ENCODE results near the gene CARD11.
"Not testable (repeated sequence)": the region's sequence is repeated elsewhere in the genome, so short reads cannot be mapped to it uniquely, and the experiment has no call there.

CARD11 gene

DNA sequence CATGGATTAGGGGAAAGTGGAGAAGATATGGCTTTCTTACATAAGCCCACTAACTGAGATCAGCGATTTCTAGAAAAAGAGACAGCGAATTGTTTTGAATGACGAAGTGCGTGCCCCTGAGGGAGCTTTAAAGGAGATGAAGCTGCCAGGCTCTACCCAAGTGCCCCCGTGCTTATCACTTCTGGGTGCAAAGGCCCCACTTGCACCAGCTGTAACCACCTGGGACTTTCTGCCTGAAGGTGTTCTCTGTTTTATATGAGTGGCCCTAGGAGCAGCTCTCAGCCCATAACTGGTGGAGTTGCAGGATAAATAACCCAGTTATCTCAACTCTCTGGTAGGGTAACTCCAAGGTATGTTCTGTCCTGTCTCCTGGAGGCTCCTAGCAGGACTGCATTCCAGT lies 20.4 kb upstream of the CARD11 start:
- DNase-seq (ENCODE audit: low read depth), result no peak

DNA sequence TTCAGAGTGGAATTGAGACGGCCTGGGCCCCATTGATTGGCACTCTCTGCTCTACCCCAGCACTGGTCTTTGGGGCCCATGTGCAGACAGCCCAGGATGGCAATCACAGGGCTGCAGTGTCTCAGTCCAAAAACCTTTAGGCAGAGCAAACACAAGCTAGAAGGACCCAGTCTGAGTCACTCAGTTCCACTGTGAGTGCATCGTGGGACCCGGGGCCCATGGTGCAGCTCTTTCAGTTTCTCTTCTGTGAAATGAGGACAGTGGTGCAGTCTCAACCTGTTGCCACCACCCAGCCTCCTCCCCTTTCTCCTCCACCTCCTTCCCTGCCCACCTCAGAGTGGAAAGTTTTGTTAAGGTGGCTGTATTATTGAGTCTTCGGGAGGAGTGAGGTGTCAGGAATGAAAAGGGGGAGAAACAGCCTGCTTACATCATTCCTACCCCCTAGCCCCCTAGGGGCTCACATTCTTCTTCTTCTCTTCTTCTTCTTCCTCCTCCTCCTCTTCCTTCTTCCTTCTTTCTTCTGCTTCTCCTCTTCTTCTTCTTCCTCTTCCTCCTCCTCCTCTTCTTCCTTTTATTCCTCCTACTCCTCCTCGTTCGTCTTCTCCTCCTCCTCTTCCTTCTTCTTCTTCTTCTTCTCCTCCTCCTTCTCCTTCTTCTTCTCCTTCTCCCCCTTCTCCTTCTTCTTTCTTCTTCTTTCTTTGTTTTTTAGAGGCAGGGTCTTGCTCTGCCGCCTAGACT lies 19.5 kb upstream of the CARD11 start:
- peak; percentile 69 for DNase-seq (ENCODE audit: low read depth)

DNA sequence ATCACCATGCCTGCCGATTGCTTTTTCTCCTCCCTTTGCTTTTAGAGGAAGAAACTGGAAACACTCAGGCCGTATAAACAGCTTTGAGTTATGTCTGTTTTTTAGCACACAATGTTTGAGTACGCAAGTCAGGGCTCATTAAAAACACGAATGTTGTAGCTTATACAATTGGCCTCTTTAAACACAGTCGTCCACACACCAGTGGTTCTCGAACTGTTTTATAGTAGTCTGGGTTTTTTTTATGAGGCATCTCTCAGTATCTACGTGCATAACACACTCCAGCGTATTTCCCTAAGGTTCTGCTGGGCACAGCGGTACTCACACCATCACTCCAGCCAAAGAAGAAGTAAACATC lies 13.4 kb upstream of the CARD11 start:
- DNase-seq (ENCODE audit: low read depth), result no peak

DNA sequence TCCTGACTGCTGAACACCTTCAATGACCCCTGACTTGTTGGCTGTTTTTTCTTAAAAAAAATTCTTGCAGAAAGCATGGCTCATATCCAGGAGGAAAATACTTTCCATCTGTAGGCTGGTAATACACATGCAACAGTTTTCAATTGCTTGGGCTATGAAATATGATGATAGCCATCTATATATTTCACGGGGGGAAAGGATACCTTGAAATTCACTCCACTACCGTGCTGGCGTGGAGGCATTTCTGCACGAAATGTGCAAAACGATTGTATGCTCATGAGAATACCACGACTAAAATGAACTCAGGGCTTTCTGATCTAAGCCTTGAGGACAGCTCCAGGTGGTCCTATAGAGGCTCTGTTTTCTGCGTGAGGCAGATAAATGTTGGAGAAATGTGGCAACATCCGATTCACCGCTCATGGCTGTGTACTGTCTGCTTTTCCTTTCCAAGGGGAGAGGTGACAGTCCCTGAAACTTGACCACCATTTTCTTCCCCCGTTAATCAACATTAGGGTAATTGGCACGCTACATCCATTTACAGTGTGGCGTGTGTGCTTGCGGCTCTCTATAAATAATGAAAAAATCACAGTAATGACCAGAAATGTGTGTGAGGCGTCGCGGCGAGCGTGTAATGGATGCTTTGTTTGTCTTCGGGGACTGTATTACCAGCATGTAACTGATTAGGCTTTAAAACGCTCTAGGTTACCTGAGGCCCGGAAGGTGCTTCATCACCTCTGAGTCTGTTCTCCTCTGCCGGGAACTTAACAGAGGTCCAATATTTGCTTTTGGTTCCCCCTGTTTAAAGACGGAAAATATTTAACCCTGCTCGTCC lies 12.8 kb upstream of the CARD11 start:
- DNase-seq (ENCODE audit: low read depth), result no peak

DNA sequence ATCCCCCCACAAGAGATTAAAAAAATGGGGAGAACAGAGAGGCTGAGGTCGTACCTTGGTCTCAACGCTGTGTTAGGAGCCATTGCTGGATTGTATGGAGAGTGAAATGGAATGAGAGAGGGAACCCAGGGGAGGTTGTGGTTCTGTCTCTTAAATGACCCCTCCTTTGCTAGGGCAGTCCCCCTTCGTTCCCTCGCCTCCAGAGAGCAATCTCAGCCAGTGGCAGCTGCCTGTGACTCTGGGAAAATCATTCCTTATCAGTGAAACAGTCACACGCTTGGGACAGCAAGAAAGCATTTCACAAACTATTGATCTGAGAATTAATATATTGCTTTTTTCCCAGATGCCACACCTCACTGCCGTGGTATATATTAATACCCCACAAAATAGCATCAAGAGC lies 12.0 kb upstream of the CARD11 start:
- no peak for DNase-seq (ENCODE audit: low read depth)

DNA sequence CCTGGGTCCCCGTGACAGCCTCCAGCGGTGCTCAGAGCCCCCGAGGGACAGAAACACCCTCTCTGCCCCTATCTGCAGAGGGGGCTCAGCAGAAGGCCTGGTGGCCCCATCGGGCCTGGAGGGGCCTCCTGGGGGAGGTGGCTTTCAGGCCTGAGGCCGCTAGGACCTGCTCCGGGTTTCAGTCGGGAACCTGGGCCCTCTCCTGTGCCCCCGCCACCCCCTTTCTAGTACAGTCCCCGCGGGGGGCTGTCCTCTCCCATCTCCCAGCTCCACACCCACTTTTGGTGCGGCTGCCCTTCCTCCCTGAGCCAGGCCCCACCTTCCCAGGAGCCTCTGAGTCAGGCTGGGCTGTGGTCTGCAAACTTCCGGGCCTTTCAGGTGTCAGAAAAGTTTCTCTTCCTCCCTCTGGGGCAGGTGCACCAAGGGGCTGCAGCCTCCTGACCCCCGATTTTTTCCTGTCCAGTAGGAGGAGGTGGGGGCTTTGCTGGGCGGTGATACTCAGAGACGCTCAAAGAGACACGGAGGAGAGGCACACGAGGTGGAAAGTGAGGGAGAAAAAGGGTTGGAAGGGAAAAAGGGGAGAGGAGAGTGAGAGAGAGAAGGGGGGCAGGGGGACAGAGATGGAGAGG lies 692 bp downstream of the CARD11 start:
- DNase-seq (ENCODE audit: low read depth), result peak; percentile 52

DNA sequence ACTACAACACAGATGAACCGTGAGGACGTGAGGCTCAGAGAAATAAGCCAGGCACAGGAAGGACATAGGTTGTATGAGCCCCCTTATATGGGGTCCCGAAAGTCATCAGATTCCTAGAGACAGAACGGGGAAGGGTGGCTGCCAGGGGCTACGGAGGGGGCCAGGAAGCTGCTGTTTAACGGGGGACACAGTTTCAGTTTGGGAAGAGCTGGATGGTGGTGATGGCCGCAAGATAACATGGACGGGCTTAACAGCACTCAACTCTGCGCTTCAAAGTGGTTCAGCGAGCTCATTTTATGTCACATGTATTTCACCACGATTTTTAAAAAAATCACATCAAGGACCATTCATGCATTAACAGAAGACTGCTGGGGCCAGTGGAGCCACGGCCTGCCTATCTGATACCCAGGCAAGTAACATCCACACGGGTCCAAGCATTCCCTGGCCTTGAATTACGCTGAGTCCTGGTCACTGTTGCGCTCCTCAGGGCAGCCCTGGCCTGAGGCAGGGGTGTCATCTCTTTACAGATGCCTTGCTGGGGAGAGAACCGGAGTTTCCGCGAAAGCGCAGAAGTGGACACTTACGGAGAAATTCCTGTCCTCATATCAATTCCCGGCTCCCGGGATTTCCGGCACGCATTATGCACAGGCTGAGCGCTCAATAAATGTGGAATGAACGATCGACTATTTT lies 1.5 kb downstream of the CARD11 start:
- DNase-seq (ENCODE audit: low read depth), result no peak

DNA sequence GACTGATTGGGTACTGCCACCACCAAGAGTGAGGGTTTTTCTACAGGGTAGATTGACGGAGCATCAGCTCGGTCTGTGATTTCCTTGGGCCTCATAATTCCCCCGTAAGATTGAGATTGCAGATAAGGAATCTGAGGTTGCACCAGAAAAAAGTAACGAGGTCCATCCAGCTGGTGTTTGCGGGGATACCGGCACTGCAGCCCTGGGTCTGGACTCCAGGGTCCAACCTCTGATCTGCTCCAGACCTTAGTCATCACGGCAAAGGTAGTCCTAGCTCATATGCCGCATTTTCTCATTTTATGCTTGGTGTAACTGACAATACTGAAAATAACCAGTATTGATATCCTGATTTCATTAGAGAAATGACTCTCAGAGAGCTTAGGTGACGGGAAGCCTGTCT lies 3.9 kb downstream of the CARD11 start:
- no peak for DNase-seq (ENCODE audit: low read depth)

DNA sequence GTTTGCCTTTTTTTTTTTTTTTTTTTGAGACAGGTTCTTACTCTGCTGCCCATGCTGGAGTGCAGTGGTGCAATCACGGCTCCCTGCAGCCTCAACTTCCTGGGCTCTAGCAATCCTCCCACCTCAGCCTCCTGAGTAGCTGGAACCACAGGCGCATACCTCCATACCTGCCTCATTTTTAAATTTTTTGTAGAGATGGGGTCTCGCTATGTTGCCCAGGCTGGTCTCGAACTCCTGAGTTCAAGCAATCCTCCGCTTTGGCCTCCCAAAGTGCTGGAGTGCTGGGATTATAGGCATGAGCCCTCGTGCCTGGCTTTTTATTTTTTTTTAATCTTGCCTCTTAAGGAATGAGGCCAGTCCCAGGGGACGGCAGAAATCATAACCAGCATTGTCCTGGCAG lies 5.7 kb downstream of the CARD11 start:
- DNase-seq (ENCODE audit: low read depth), result not testable (repeated sequence)

DNA sequence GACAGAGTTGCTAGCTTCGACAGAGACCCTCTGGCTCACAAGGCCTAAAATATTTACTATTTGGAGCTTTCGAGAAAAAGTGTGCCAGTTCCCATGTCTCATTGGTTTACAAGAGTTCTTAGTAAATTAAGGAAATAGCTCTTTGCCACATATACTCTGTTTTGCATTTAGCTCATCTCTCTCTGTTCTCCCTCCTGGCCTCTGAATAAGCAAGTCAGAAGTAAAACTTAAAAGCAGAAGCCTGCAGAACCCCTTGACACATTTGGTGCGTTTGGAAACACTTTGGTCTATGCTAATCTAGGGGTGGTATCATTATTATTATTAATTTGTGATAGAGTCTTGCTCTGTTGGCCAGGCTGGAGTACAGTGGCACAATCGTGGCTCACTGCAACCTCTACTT lies 6.4 kb downstream of the CARD11 start:
- no peak for DNase-seq (ENCODE audit: low read depth)

DNA sequence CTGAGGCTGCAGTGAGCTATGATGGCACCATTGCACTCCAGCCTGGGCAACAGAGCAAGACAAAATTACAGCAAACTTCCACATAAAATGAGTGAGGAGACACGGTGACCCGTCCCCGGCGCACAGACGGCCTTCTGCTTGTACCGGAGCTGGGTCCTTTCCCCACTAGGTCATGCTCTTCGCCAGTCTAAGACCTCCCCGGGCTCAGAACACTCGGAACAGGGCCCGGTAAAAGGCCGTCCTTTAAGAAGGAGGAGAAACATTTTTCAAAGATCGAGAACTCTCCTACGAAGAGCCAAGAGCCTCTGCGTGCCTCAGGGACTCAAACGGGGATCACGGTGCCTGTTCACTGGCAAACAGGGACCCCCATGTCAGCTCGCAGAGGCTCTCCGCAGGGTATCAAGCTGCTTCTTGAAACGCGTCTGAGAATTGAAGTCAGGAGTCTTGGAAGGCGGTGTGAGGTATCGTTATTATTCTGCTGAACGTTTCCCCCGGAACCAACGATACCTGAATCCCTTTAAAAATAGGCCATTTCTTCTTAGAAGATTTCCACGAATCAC lies 9.0 kb downstream of the CARD11 start:
- DNase-seq (ENCODE audit: low read depth), result no peak

DNA sequence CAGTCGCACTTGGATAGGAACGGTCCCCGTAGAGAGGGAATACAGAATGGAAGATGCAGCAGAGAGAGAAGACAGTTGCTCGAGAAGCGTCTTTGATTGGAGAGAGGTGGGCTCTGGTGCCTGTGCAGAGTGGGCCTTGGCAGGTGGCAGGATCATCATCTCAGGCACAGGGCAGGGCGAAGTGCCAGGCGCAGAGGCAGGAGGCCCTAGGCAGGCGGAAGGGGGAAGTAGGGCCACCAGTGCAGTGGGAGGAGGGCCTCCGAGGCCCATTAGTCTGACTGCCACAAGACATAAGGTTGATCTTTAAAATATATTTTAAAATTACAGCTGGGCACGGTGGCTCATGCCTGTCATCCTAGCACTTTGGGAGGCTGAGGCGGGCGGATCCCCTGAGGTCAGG lies 10.1 kb downstream of the CARD11 start:
- DNase-seq (ENCODE audit: low read depth), result no peak

DNA sequence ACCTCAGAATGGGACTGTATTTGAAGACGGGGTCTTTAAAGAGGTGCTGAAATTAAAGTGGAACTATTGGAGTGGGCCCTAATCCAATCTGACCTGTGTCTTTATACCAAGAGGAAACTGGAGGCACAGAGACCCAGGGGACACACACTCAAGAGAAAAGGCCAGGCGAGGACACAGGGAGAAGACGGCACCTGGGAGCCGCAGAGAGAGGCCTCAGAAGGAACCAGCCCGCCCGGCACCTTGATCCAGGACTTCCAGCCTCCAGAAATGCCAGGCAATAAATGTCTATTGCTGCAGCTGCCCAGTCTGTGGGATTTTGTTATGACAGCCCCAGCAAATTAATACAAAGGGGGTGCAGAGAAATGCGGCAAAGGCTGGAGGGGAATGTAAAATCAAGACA lies 10.5 kb downstream of the CARD11 start:
- no peak for DNase-seq (ENCODE audit: low read depth)

DNA sequence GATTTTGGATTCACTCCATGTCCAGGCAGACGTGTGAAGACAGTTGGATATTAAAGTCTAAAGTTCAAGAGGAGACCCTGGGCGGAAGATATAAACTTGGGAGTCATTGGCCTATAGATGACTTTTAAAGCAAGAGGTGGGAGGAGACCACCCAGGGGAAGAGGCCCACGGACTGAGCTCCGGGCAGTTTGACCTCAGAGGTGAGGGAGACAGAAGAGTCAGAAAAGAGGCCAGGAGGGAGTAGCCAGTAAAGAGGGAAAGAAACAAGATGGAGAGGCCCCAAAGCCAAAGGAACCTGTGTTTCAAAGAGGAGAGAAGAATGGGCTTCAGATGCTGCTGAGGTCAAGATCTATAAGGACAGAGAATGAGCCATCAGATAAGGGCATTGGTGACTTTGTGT lies 11.4 kb downstream of the CARD11 start:
- DNase-seq (ENCODE audit: low read depth), result no peak

DNA sequence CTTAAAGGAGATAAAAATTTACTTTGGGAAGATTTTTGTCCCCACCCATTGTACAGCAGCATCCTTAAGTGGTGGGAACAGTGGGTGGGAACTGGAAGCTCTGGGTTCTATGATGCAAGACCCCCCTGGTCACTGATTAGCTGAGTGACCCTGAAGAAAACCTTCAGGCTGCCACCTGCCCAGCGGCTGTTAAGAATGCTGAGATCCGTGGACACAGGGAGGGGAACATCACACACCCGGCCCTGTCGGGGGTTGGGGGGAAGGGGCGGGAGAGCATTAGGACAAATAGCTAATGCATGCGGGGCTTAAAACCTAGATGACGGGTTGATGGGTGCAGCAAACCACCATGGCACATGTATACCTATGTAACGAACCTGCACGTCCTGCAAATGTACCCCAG lies 14.5 kb downstream of the CARD11 start:
- DNase-seq (ENCODE audit: low read depth), result no peak

DNA sequence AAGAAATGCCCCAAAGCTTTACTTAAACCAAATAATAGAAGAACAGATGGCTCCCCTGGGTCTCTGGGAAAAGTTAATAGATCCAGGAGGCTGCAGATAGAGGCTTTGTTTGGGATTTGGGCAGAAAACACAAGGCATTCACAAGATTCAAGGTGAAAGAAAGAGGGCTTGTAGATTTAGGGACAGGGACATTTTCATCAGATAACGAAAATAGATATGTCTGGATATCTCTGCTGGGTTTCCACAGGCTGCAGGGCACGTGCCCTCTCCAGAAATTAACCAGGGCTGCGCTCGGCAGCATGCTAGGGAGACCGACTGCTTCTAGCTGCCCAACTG lies 14.9 kb downstream of the CARD11 start:
- no peak for DNase-seq (ENCODE audit: low read depth)

DNA sequence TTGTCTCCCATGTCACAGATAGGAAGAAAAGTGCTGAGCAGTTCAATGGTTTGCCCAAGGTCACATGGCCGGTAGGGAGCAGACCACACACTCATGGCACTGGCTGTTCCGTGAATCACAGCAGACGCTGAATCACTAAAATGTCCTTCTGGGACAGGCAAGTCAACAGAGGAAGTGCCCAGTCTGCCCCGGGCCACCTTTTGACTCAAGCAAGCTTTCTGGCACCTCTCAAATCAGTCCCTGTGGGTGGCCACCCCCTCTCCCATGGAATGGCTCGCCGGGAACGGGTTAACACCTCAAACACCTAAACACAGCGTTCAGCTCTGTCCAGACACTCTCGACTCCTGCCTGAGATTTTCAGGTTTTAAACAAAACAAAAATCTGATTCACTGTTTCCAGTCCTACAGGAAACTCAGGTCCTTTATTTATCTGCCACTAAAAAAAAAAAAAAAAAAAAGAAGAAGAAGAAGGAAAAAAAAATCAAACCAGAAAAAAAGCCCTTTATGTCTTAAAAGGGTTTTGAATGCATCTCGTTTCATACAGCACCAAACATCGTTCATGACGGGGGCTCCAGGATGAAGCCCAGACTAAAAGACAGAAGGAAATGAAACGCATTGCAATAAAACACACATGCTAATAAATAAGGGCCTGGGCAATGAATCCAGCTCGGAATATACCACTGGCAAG lies 15.5 kb downstream of the CARD11 start:
- peak; percentile 33 for DNase-seq (ENCODE audit: low read depth)

DNA sequence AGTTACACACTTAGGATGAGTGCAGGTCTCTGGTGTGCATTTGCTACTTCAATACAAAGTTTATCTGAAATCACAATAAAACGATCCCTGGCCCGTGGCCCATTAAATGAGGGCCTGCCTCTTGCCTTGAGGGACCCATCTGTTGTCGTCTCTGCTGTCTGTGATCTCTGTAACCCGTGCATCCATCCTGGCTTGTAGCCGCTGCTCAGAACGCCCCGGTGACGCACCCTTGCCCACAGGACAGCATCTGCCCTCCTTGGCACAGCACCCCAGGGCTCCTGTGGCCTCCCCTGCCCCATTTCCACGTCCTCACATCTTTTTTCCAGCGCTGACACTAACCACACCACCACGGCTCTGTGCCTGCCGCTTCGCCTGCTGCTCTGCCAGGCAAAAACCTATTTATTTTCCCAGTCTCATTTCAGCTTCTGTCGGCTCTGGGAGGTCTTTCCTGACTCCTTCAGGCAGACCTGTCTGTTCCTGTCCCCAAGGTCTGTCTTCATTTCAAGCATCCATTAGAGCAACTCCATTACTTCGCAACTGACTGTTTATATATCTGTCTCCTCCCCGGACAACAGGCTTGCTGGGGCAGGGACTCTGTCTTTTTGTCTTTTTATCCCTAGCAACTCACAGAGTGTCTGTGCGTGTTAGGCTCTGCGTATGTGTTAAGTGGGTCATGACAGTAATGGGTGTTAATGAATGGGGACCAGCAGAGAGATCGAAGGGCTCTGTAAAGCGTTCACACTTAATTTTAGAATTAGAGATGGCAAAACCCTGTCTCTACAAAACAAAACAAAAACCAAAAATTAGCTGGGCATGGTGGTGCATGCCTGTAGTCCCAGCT lies 16.4 kb downstream of the CARD11 start:
- no peak for DNase-seq (ENCODE audit: low read depth)

DNA sequence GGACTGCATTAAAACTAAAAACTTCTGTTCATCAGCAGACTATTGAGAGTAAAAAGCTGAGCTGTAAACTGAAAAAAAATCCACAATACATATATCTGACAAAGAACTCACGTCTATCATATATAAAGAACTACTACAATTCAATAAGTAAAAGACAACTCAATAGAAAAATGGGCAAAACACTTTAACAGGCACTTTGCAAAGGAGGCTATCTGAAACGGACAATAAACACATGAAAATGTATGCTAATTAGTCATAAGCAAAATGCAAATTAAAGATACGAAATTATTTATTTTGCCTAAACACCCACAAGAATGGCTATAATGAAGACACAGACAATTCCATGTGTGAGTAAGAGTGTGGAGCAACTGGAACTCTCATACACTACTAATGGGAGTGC lies 18.1 kb downstream of the CARD11 start:
- no peak for DNase-seq (ENCODE audit: low read depth)

DNA sequence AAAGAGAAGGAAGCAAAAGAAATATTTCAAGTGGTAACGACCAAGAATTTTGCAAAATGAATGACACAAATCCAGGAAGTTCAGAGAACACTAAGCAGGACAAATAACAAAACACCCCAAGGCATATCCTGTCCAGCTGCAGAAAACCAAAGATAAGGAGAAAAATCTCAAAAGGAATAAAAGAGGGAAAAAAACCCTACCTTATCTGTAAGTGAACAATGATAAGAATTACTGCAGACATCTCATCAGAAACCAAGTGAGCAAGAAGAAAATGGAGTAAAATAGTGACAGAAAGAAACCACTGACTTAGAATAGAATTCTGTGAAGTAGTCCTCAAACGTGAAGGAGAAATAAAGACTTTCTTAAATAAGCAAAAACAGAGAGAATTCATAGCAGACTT lies 21.8 kb downstream of the CARD11 start:
- no peak for DNase-seq (ENCODE audit: low read depth)

DNA sequence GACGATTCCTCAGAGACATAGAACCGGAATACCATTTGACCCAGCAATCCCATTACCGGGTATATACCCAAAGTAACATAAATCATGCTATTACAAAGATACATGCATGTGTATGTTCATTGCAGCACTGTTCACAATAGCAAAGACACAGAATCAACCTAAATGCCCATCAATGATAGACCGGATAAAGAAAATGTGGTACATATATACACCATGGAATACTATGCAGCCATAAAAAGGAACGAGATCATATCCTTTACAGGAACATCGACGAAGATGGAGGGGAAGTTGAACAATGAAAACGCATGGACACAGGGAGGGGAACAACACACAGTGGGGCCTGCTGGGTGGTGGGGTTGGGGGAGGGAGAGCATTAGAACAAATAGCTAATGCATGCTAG lies 22.4 kb downstream of the CARD11 start:
- not testable (repeated sequence) for DNase-seq (ENCODE audit: low read depth)
